Measurements from ENCODE around the gene ICA1L. TPM values are rescaled to one million over a fixed set of nuclear protein-coding genes. Genes with fewer than 3 reads are reported as not detected.

Gene ICA1L
- total and polyA plus RNA-seq, 4 donors, result 1.3 to 21.2 (median 5.9) TPM

- peaks cover 0 to 10% (median 5%) of the 10 kb centered on the region in 4 donors for H3K36me3 ChIP-seq (ENCODE audit: control insufficient read depth in 4 of 4, insufficient read depth in 4 of 4, low read length in 4 of 4)
- no peak for TF ChIP-seq CTCF (IDR thresholded peaks at IDR 0.05; ENCODE audit: control extremely low read depth, extremely low read depth)
- peaks cover 0 to 22% (median 4%) of the 10 kb centered on the region in 5 donors for H3K4me1 ChIP-seq (ENCODE audit: control insufficient read depth in 5 of 5, insufficient read depth in 5 of 5, low read length in 5 of 5)
- no peak for ATAC-seq (ENCODE audit: insufficient read depth, low FRiP score)
- WGBS, 2 donors, result 86 to 93% methylated on average over 6 of the region's 6 CpGs
- no peak overlapping the region for H3K4me3 ChIP-seq
- no peaks in the 10 kb centered on the region for H3K27me3 ChIP-seq (ENCODE audit: control insufficient read depth in 3 of 3, insufficient read depth in 3 of 3, low read length in 2 of 3)
- peak in 1 of 3 donors; percentile 19 for DNase-seq
- H3K9me3 ChIP-seq (ENCODE audit: control insufficient read depth in 4 of 4, insufficient read depth in 3 of 4, low read length in 3 of 4), result no peaks in the 10 kb centered on the region
- H3K9ac ChIP-seq (ENCODE audit: insufficient read depth in 1 of 2, low read length in 2 of 2), result no peak overlapping the region
- H3K27ac ChIP-seq (ENCODE audit: low read depth in 1 of 2, low read length in 1 of 2), result no peak overlapping the region
Measured at GRCh38 chr2:202773301-202773973, 98.1 kb downstream of the ICA1L start.

GRCh38 chr2:202771741-202772460, 99.7 kb downstream of the ICA1L start:
- no peak overlapping the region for H3K4me3 ChIP-seq
- H3K36me3 ChIP-seq (ENCODE audit: control insufficient read depth in 4 of 4, insufficient read depth in 4 of 4, low read length in 4 of 4), result peaks cover 0 to 6% (median 5%) of the 10 kb centered on the region in 4 donors
- no peak overlapping the region for H3K27ac ChIP-seq (ENCODE audit: low read depth in 1 of 2, low read length in 1 of 2)
- ATAC-seq (ENCODE audit: insufficient read depth, low FRiP score) (no peak), DNase-seq (peak; percentile 76 to 91 (median 90))
- H3K9ac ChIP-seq (ENCODE audit: insufficient read depth in 1 of 2, low read length in 2 of 2), result no peak overlapping the region
- H3K27me3 ChIP-seq (ENCODE audit: control insufficient read depth in 3 of 3, insufficient read depth in 3 of 3, low read length in 2 of 3), result no peaks in the 10 kb centered on the region
- WGBS, 2 donors, result 86 to 92% methylated on average over 7 of the region's 7 CpGs
- no peak for TF ChIP-seq CTCF (IDR thresholded peaks at IDR 0.05; ENCODE audit: control extremely low read depth, extremely low read depth)
- H3K9me3 ChIP-seq (ENCODE audit: control insufficient read depth in 4 of 4, insufficient read depth in 3 of 4, low read length in 3 of 4), result no peaks in the 10 kb centered on the region
- H3K4me1 ChIP-seq (ENCODE audit: control insufficient read depth in 5 of 5, insufficient read depth in 5 of 5, low read length in 5 of 5), result peaks cover 0 to 22% (median 4%) of the 10 kb centered on the region in 5 donors

- Histone ChIP-seq H3K27ac (ENCODE audit: low read depth in 1 of 2, low read length in 1 of 2) (no peak overlapping the region), H3K9me3 (ENCODE audit: control insufficient read depth in 4 of 4, insufficient read depth in 3 of 4, low read length in 3 of 4) (no peaks in the 10 kb centered on the region), H3K27me3 (ENCODE audit: control insufficient read depth in 3 of 3, insufficient read depth in 3 of 3, low read length in 2 of 3) (no peaks in the 10 kb centered on the region), H3K9ac (ENCODE audit: insufficient read depth in 1 of 2, low read length in 2 of 2) (no peak overlapping the region), H3K4me3 (no peak overlapping the region), H3K36me3 (ENCODE audit: control insufficient read depth in 4 of 4, insufficient read depth in 4 of 4, low read length in 4 of 4) (peaks cover 0 to 12% (median 5%) of the 10 kb centered on the region in 4 donors), H3K4me1 (ENCODE audit: control insufficient read depth in 5 of 5, insufficient read depth in 5 of 5, low read length in 5 of 5) (peaks cover 0 to 22% (median 4%) of the 10 kb centered on the region in 5 donors)
- no peak for ATAC-seq (ENCODE audit: insufficient read depth, low FRiP score)
- 88 to 97% methylated on average over 1 of the region's 1 CpG for WGBS, 2 donors
- no peak for DNase-seq
- no peak for TF ChIP-seq CTCF (IDR thresholded peaks at IDR 0.05; ENCODE audit: control extremely low read depth, extremely low read depth)
Measured at GRCh38 chr2:202771336-202771735, 100.2 kb downstream of the ICA1L start.

All from lung (tissue), 12 donors.